Right lung (tissue), 5 donors: ENCODE results near the gene DENND1A. TPM values are rescaled to one million over a fixed set of nuclear protein-coding genes. Genes with fewer than 3 reads are reported as not detected.
A peak's percentile ranks its signal among the peaks of the same experiment; 100 is the strongest.
"Not testable (repeated sequence)": the region's sequence is repeated elsewhere in the genome, so short reads cannot be mapped to it uniquely, and the experiment has no call there.

Experiments
- DNase-seq, 2 donors: peaks; one replicate each; pipeline ENCODE4 v3.0.0-alpha.2; 2013
- polyA plus RNA-seq, 5 donors: library from polyadenylated mRNA; unstranded; fragments of 120-200 nt; gene quantifications; one replicate each; pipeline versions ENCODE4 v1.2.1 to v1.2.3, GENCODE V29; 2013; ENCODE audit warnings: inconsistent platforms in 1 of 5, low replicate concordance in 1 of 5; ENCODE audit not compliant: insufficient read length in 5 of 5, insufficient read depth in 1 of 5

DENND1A gene
- polyA plus RNA-seq, 5 donors: 7.2 to 9.6 (median 8.9) TPM

DNA sequence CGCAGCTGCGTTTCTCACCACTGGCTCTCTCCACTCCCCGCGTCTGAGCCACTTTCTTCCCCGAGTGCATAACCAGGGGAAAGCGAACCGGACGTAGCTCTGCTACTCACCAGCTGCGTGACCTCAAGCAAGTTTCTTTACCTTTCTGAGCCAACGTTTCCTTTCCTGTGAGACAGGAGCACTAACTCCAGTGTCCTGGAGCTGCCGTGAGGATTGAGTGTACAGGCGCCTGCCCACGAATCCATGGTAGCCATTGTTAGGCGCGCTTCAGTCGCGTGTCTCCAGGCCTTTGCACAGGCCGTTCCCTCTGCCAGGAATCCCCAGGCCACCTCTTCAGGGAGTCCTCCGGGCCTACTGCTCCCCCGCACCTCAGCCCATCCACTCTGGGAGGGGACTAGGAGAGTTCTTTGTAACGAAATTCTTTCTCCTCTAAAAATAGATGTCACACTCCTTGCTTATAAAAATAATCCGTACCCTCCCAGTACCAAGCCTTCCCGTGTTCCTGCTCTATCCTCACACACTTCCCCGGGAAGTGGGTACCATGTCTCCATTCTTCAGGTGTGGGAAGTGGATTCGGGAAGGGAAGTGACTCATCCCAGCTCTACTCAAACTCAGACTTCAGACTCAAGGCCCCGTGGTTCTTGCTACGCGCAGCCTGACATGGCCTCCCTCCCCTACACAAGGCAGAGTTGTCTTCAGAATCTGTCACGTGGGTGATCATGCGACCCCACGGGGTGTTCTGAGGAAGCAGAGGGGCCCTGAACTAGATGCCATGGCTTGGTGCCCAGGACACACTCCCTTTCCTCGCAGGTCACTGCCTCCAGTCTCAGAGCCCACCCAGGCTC is 590.0 kb downstream of the DENND1A start:
- no peak for DNase-seq

DNA sequence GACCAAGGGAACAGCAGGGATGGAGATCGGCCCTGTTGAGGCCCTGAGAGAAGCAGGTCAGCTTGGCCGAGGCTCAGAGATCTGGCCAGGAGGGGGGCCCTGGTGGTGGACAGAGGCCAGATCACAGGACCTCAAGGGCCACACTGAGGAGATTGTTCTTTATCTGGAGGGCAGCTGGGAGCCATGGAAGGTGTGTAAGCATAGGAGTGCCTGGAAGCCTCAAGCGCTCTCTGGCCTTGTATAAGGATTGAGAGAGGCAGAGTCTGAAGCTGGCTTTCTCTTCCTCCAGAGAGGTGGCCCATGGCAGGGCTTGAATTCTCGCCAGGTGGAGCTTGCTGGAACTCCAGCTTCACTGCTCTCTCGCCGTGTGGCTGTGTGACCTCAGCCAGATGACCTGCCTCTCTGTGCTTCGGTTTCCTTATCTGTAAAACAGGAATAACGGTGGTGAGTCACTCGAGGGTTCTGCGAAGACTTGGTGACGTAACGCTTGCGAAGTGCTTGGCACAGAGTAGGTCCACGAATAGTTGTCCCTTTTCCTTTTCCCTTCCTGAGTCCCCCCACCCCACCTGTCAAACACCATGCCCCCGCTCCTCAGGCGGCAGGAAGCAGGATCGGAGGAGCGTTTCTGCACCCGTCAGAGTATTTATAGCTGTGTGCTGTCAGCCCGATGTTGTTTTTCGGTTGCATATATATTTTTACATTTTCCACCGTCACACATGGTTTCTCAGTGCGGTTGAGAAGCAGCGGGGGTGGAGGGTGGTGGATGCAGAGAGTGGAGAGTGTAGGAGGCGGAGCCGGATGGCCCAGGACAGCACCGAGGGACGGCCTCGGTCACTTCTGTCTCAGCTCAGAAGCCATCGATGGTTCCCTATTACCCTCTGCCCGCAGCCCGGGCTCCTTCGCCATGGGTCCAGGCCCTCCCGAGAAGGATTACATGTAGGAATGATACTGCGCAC is 590.9 kb downstream of the DENND1A start:
- no peak for DNase-seq

DNA sequence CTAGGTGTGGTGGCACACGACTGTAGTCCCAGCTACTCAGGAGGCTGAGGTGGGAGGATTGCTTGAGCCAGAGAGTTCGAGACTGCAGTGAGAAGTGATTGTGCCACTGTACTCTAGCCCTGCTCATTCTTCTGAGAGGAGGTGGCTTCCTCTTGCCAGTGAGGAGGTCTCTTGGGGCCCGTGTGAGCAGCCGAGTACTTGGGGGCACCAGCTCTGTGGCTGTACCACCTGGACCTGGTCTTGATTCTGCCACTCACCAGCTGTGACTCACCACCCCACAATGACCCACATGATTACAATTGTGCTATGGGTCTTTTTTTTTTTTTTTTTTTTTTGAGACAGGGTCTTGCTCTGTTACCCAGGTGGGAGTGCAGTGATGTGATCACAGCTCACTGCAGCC is 592.0 kb downstream of the DENND1A start:
- no peak for DNase-seq

DNA sequence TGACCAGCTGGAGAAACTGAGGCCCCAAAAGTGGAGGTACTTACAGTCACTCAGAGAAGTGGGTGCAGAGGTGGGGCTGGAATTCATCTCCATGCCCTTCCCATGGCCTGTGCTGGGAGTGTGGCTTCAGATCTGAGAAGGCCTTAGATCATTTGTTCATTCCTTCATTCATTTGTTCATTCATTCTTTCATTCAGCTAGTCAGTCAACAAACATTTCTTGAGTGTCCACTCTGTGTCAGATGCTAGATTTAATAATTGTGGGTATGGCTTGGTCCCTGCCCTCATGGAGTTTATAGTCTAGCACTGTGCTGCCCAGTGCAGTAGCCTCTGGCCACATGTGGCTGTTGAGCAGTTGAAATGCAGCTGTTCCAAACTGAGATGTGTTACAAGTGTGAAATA is 593.0 kb downstream of the DENND1A start:
- DNase-seq: no peak

DNA sequence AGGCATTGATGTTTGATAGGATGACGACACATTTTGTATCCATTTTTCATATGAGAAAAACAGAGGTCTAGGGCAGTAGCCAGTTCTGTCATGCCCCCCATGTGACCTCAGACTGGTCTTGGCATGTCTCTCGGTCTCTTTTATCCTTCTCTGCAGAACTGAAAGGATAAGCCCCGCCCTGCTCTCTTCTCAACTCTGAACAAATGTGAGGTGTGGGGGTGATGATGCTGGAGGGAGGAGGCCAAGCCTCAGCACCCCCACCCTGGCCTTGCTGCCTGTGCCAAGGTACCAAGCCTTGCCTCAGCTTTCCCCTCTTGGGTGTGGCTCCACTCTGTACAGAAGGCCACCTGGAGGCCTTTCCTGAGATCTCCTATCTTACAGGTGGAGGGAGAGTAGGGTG is 593.5 kb downstream of the DENND1A start:
- no peak for DNase-seq

DNA sequence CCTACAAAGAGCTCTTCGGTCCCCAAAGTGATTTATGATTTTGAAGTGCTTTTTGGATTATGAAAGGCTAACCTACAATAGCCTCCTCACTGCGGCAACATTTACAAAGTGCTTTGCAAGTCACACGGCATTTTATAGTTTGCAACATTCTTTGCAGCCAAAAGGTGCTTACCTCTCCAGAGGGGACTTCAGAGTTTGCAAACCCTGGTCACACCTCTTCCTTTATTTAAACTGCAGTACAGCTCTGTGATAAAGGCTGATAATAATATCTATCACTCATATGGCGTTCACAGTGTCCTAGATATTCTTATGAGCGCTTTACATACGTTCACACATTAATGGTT is 594.0 kb downstream of the DENND1A start:
- DNase-seq: no peak

DNA sequence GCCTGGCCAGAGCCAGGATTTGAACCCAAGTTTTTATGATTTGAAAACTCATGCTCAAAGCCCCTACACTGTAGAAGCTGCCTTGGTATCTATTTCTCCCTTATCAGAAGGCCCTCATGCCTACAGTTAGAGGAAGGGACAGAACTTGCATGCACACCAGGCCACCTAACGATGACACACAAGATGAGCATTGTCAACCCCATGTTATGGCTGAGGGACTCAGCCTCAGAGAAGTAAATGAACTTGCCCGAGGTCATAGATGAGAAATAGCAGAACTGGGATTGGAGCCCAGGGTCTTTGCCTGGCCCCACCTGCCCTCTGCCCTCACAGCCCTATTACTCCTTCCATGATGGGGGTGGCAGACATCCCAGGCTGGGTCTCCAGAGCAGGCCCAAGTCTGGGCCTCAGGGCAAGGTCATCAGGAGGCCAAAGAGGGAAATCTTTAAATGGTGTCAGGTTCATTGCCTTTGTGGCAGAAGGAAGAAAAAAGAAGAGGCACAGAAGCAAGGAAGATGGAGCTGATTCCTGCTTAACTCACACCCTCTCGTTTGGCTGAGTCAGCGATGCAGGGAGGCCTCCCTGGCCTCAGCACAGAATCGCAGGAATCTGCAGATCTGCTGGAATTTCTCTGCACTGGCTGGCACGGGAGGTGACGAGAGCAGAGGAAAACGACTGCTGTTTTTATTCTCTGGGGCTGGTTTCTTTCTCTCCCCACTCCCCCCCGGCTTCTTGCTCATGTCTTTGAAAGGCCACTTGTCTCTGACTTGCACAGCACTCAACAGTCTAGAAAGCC is 594.5 kb downstream of the DENND1A start:
- peak in 1 of 2 donors; percentile 53 for DNase-seq

DNA sequence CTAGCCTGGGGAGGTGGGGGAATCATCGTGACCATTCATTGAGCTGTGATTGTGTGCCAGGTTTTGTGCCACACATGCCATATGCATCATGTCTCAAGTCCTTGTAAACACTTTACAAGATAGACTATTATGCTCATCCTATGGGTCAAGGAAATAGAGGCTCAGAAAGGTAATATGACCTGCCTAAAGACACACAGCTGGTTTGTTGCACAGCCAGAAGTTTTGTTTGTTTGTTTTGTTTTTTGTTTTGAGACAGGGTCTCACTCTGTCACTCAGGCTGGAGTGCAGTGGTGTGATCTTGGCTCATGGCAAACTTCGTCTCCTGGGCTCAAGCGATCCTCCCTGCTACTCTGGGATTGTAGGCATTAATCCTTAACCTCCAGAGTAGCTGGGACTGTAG is 595.3 kb downstream of the DENND1A start:
- DNase-seq: no peak

DNA sequence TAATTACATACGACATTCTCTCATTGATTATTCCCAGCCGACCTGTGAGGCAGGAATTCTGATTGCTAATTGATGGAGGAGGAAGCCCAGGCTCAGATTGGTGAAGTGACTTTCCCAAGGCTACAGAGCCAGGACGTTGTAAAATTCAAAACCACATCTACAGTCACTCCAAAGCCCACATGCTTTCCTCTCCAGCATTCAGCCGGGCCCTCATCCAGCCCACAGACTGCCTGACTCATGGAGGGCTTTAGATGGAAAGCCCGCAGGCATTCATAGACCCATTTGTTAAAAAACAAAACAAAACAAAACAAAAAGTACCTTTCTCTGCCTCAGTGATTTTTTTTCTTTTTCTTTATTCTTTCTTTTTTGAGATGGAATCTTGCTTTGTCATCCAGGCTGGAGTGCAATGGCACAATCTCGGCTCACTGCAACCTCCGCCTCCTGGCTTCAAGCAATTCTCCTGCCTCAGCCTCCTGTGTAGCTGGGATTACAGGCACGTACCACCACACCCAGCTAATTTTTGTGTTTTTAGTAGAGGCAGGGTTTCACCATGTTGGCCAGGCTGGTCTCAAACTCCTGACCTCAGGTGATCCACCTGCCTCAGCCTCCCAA is 596.8 kb downstream of the DENND1A start:
- not testable (repeated sequence) for DNase-seq

DNA sequence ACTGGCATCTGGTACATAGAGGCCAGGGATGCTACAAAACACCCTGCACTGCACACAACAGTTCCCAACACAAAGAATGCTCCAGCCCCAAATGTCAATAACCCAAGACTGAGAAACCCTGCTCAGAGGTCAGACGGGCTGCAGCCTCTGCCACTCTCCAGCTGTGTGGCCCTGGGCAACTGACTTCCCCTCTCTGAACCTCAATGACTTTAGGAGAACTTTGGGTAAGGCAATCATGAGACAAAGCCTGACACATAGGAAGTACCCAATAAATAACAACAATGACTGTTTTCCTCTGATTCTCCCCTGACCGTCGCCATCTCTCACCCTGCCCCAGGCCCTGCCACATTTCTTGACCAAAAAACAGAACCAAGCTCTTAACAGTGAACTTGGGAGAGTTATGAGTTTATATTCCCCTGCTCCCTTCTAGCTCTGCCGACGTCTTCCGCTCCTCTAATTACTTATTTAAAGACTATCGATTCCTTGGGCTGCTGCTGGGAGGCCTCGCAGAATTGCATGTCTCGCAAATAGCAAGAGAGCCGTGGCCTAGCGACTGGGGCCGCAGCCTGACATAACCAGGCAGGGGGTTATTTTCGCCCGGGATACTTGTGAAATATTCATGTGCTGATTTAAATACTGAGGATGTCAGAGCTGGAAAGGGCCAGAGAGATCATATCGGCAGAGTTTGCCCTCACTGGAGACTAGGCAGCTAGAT is 598.4 kb downstream of the DENND1A start:
- DNase-seq: no peak

Other genes starting within 250 kb of the DENND1A start
- gene LHX2, start 81.6 kb upstream of the DENND1A start, polyA plus RNA-seq: under 1 TPM in 4 of 5 donors, not detected in 1; 0.08 to 0.14 (median 0.13) TPM